GM12865 (cell line): ENCODE measurements around the gene PID1.

Experiments used
- DNase-seq: peaks from one replicate; pipeline ENCODE4 v3.0.0; 2010; ENCODE audit warnings: low read depth
- H3K4me3 ChIP-seq: 2 replicates; pipeline ENCODE4 v1.5.1; 2011; ENCODE audit warnings: mild to moderate bottlenecking, low read depth, low read length, control low read depth
- TF ChIP-seq, protein P1 (sequence below): IDR thresholded peaks from 2 replicates; pipeline ENCODE4 v1.5.1; 2011; ENCODE audit warnings: low read length, control low read depth, low read depth, inconsistent platforms; ENCODE audit not compliant: insufficient read depth; ENCODE audit errors: missing control alignments

PID1 gene

DNA sequence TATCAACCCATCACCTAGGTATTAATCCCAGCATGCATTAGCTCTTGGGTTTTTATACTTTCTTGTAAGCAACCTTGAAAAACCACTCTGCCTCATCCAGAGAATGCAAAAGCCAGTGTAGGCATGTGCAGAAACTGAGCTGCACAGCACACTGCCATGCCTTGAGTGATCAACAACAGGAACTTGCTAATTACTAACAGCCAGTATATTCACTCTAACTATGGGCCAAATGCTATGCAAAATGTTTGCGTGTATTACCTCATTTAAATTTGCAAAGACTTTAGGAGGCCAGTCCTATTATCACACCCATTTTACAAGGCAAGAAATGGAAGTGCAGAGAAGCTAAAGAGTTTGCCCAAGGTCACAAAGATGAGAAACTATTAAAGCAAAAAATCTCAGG is 169.8 kb downstream of the PID1 start:
- no peak for DNase-seq

DNA sequence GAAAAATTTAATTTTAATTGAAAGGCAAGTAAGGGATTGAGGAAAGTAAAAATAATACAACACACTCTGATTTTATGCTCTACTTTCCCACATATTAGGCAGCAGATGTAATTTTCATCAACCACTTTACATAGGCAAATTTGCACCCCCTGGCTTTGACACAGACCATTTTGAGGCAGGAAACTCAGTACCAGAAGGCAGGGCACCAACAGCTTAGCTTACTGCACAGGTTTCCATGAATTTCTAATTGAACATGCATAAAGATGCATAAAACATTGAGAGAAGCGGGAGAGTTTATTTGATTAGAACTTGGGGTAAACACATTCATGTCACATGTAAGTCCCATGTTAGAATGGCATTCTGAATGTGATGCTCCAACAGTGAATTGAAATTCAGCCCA is 171.9 kb downstream of the PID1 start:
- no peak for DNase-seq
- H3K4me3 ChIP-seq = no peak overlapping the region
- TF ChIP-seq, protein P1, sequence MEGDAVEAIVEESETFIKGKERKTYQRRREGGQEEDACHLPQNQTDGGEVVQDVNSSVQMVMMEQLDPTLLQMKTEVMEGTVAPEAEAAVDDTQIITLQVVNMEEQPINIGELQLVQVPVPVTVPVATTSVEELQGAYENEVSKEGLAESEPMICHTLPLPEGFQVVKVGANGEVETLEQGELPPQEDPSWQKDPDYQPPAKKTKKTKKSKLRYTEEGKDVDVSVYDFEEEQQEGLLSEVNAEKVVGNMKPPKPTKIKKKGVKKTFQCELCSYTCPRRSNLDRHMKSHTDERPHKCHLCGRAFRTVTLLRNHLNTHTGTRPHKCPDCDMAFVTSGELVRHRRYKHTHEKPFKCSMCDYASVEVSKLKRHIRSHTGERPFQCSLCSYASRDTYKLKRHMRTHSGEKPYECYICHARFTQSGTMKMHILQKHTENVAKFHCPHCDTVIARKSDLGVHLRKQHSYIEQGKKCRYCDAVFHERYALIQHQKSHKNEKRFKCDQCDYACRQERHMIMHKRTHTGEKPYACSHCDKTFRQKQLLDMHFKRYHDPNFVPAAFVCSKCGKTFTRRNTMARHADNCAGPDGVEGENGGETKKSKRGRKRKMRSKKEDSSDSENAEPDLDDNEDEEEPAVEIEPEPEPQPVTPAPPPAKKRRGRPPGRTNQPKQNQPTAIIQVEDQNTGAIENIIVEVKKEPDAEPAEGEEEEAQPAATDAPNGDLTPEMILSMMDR = no peak

More for the DNA sequence above, 169.8 kb downstream of the PID1 start:
- TF ChIP-seq, protein P1 = no peak
- H3K4me3 ChIP-seq = no peak overlapping the region

DNA sequence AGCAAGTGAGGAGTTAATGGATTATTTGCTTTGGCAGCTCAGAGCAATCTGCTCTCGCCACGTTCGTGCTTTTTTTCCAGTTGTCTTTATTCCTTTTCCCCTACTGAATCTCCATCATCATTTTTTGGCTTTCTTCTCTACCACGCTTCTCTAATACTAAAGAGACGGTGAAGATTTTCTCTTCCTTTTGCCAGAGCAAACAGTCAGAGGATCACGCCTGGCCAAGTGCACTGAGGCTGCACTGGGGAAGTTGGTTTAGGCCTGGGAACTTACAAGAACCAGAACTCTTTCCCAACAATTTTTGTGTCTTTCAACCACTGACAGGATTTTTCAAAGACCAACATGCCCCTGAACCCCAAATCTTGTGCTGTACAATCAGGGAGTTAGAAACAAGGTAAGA is 172.3 kb downstream of the PID1 start:
- no peak overlapping the region for H3K4me3 ChIP-seq
- TF ChIP-seq, protein P1 = no peak
- DNase-seq = no peak

DNA sequence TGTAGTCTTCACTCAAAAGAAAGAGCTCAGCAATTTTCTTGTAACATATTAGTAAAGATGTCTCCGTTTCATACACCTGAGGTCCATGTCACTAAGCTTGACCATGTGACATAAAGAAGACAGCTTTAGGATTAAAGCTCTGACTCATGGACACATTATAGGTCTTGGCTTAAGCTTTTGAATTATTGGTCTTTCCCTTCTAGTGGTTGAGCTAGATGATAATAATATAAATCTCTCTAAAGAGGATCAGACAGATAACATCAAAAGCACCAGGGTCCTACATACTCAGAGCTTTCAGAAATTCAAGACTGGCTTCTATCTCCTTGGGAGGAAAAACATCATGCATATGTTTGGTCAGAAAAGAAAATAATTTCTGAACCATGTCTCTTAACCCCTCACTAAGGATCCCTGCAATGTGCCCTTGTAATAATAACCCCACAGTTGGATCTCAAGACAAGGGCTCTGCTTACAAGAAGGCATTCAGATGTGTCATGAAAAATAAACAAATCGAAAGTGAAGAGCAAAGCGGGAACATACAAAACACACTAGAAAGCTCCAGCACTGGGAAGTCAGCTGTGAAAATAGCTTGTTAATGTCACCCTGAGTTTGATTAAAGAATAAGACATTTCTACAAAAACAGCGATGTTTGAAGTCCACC is 174.5 kb downstream of the PID1 start:
- TF ChIP-seq, protein P1 = no peak
- H3K4me3 ChIP-seq = no peak overlapping the region
- no peak for DNase-seq

DNA sequence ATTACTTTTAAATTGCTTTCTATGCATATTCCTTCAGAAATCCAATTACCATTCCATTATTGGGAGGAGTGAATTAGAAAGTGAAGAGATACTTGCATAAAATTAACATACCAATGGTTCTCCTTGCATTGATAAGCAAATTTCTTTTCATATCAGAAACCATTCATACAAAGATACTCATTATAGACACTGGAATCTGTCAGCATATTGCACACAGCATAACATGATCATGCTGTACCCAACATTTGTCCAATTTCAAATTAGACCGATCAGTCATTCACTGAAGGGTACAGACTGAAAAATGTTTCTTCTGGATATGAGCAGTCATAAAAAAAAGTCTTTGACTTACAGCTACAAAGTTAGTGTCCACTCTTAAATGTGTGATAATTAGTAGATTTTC is 175.6 kb downstream of the PID1 start:
- no peak overlapping the region for H3K4me3 ChIP-seq
- TF ChIP-seq, protein P1 = no peak
- no peak for DNase-seq

DNA sequence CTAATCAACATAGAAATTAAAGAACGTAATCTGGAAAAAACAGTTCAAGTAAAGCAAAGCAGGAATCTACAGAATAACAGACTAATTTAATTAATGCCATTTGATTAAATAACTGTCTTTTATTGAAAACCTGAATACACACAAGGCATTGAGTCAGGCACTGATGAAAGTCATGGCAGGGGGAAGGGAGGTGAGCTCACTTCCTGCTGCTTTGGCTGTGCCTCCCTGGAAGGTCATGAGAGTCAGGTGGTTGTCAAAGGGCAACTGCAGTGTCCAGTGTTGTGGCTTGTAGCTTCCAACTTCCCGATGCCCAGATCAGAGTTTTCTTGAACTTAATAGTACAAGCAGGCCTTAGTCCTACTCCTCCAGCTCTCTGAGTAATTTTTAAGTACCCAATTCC is 180.9 kb downstream of the PID1 start:
- DNase-seq = no peak
- TF ChIP-seq, protein P1 = no peak
- no peak overlapping the region for H3K4me3 ChIP-seq

DNA sequence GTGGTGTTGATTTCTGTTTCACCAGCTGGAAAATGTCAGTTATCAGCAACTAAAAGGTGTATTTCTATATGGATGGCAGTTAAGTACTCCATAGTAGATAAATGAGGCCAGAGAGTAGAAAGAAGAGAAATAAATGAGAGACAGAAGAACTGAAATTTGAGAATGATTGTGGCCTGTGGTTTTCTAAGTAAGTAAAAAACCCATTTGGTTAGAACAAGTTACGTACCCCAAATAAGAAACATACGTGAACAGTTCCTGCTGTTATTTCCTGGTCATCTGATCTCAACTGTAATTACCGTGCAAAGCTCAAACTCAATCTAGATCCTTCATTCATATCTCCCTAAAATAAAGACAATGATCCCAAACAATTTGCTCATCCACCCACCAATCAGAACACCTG is 181.3 kb downstream of the PID1 start:
- H3K4me3 ChIP-seq = no peak overlapping the region
- TF ChIP-seq, protein P1 = no peak
- no peak for DNase-seq
